H9 (cell line): ENCODE measurements around the gene FBXL5. TPM values are rescaled to one million over a fixed set of nuclear protein-coding genes. Genes with fewer than 3 reads are reported as not detected.
"Not testable (repeated sequence)": the region's sequence is repeated elsewhere in the genome, so short reads cannot be mapped to it uniquely, and the experiment has no call there.

Experiments
- DNase-seq: peaks from one replicate; pipeline ENCODE4 v3.0.0-alpha.2; 2017
- H2AFZ ChIP-seq: one replicate; pipeline ENCODE4 v1.6.1; 2013; ENCODE audit warnings: mild to moderate bottlenecking, low read length, control low read depth, moderate library complexity
- H2AK5ac ChIP-seq: 2 replicates; pipeline ENCODE4 v1.6.1; 2013; ENCODE audit warnings: low read length, control low read depth, mixed read lengths; ENCODE audit not compliant: insufficient read length
- H2BK120ac ChIP-seq: one replicate; pipeline ENCODE4 v1.6.1; 2013; ENCODE audit warnings: low read depth, mild to moderate bottlenecking, low read length, control low read depth, inconsistent platforms; ENCODE audit not compliant: poor library complexity, severe bottlenecking
- H2BK12ac ChIP-seq: 2 replicates; pipeline ENCODE4 v1.6.1; 2013; ENCODE audit warnings: low read length, control low read depth, mixed read lengths, low read depth; ENCODE audit not compliant: insufficient read length
- H2BK15ac ChIP-seq: 2 replicates; pipeline ENCODE4 v1.6.1; 2013; ENCODE audit warnings: low read depth, low read length, control low read depth
- H2BK20ac ChIP-seq: one replicate; pipeline ENCODE4 v1.6.1; 2013; ENCODE audit warnings: low read depth, mild to moderate bottlenecking, low read length, control low read depth, inconsistent platforms; ENCODE audit not compliant: poor library complexity, severe bottlenecking
- H2BK5ac ChIP-seq: 2 replicates; pipeline ENCODE4 v1.6.1; 2013; ENCODE audit warnings: low read length, control low read depth, mixed read lengths; ENCODE audit not compliant: insufficient read length
- H3K14ac ChIP-seq: 2 replicates; pipeline ENCODE4 v1.6.1; 2013; ENCODE audit warnings: low read length, control low read depth; ENCODE audit not compliant: insufficient read depth
- H3K18ac ChIP-seq: 2 replicates; pipeline ENCODE4 v1.6.1; 2013; ENCODE audit warnings: low read depth, mild to moderate bottlenecking, mixed read lengths, low read length, control low read depth; ENCODE audit not compliant: insufficient read length
- H3K23ac ChIP-seq: 2 replicates; pipeline ENCODE4 v1.6.1; 2013; ENCODE audit warnings: low read length, control low read depth, mixed read lengths, low read depth; ENCODE audit not compliant: insufficient read length
- H3K23me2 ChIP-seq: 2 replicates; pipeline ENCODE4 v1.6.1; 2013; ENCODE audit warnings: low read depth, mild to moderate bottlenecking, mixed read lengths, low read length, control low read depth; ENCODE audit not compliant: insufficient read length, poor library complexity, severe bottlenecking
- H3K27ac ChIP-seq: 2 replicates; pipeline ENCODE4 v1.5.1; 2013; ENCODE audit warnings: low read length, control low read depth, mixed read lengths, low read depth; ENCODE audit not compliant: insufficient read length
- H3K27me3 ChIP-seq: 2 replicates; pipeline ENCODE4 v1.6.1; 2013; ENCODE audit warnings: low read length, control low read depth, inconsistent platforms; ENCODE audit not compliant: insufficient read depth
- H3K4ac ChIP-seq: 2 replicates; pipeline ENCODE4 v1.6.1; 2013; ENCODE audit warnings: low read depth, mild to moderate bottlenecking, control low read depth, inconsistent platforms, low read length, moderate library complexity
- H3K4me1 ChIP-seq: 2 replicates; pipeline ENCODE4 v1.6.1; 2013; ENCODE audit warnings: low read length, control low read depth, inconsistent platforms; ENCODE audit not compliant: insufficient read depth
- H3K4me2 ChIP-seq: 2 replicates; pipeline ENCODE4 v1.6.1; 2013; ENCODE audit warnings: low read length, control low read depth, mixed read lengths; ENCODE audit not compliant: insufficient read length, insufficient read depth
- H3K56ac ChIP-seq: 2 replicates; pipeline ENCODE4 v1.6.1; 2013; ENCODE audit warnings: low read depth, mild to moderate bottlenecking, mixed read lengths, low read length, control low read depth; ENCODE audit not compliant: insufficient read length
- H3K79me1 ChIP-seq: 2 replicates; pipeline ENCODE4 v1.6.1; 2013; ENCODE audit warnings: low read depth, mild to moderate bottlenecking, moderate library complexity, low read length, control low read depth, inconsistent platforms; ENCODE audit not compliant: insufficient read depth, poor library complexity, severe bottlenecking
- H3K79me2 ChIP-seq: 2 replicates; pipeline ENCODE4 v1.6.1; 2013; ENCODE audit warnings: low read length, control low read depth, inconsistent platforms; ENCODE audit not compliant: insufficient read depth
- H3K9ac ChIP-seq: 2 replicates; pipeline ENCODE4 v1.6.1; 2013; ENCODE audit warnings: low read length, control low read depth, mixed read lengths; ENCODE audit not compliant: insufficient read length; ENCODE audit errors: extremely low read depth
- H3K9me3 ChIP-seq: one replicate; pipeline ENCODE4 v1.6.1; 2013; ENCODE audit warnings: low read depth, low read length, inconsistent platforms; ENCODE audit not compliant: control insufficient read depth
- H3T11ph ChIP-seq: one replicate; pipeline ENCODE4 v1.6.1; 2013; ENCODE audit warnings: mild to moderate bottlenecking, low read length, control low read depth, inconsistent platforms
- H4K20me1 ChIP-seq: one replicate; pipeline ENCODE4 v1.6.1; 2013; ENCODE audit not compliant: control insufficient read depth, insufficient read length, insufficient read depth
- H4K5ac ChIP-seq: 2 replicates; pipeline ENCODE4 v1.6.1; 2013; ENCODE audit warnings: low read depth, mild to moderate bottlenecking, mixed read lengths, low read length, control low read depth; ENCODE audit not compliant: insufficient read length
- H4K8ac ChIP-seq: replicated peaks from 2 replicates; pipeline ENCODE4 v1.6.1; 2013; ENCODE audit warnings: low read length, control low read depth, mixed read lengths, low read depth; ENCODE audit not compliant: insufficient read length
- H4K91ac ChIP-seq: 2 replicates; pipeline ENCODE4 v1.6.1; 2013; ENCODE audit warnings: low read depth, mild to moderate bottlenecking, moderate library complexity, mixed read lengths, low read length, control low read depth; ENCODE audit not compliant: insufficient read length
- H3K27ac Mint-ChIP-seq, 3 experiments: 2 replicates in 2 of 3; 3 replicates in 1 of 3; pipeline ENCODE4 v1.8.0; 2020 to 2021; ENCODE audit warnings: mixed read lengths in 3 of 3, mild to moderate bottlenecking in 1 of 3, moderate library complexity in 1 of 3
- H3K27me3 Mint-ChIP-seq: 2 replicates; pipeline ENCODE4 v1.8.0; 2021; ENCODE audit warnings: low read depth, mild to moderate bottlenecking, moderate library complexity, mixed read lengths
- H3K36me3 Mint-ChIP-seq, 3 experiments: 2 replicates in 2 of 3; 3 replicates in 1 of 3; pipeline ENCODE4 v1.8.0; 2020 to 2021; ENCODE audit warnings: low read depth in 3 of 3, mixed read lengths in 3 of 3; ENCODE audit not compliant: insufficient read depth in 1 of 3
- H3K4me1 Mint-ChIP-seq, 2 experiments: 2 replicates each; pipeline ENCODE4 v1.8.0; 2020; ENCODE audit warnings: mixed read lengths in 2 of 2
- H3K4me3 Mint-ChIP-seq, 2 experiments: 2 replicates in 1 of 2; 3 replicates in 1 of 2; pipeline ENCODE4 v1.8.0; 2020 to 2021; ENCODE audit warnings: mild to moderate bottlenecking in 2 of 2, mixed read lengths in 2 of 2, moderate library complexity in 1 of 2
- H3K9me3 Mint-ChIP-seq, 2 experiments: 2 replicates in 1 of 2; 3 replicates in 1 of 2; pipeline ENCODE4 v1.8.0; 2020; ENCODE audit warnings: mild to moderate bottlenecking in 2 of 2, mixed read lengths in 2 of 2, moderate library complexity in 1 of 2
- WGBS: extraction: QIAGEN DNeasy Blood & Tissue Kit; methylation state at CpG from one replicate; pipeline ENCODE4 v1.1.7; 2013; ENCODE audit warnings: missing lambda C conversion rate, low lambda C conversion rate, mixed read lengths; ENCODE audit not compliant: insufficient read length; ENCODE audit errors: extremely low coverage; 5-methylcytosine and 5-hydroxymethylcytosine counted together
- total RNA-seq: library from RNA; stranded (reverse); gene quantifications from 2 replicates; pipeline ENCODE4 v1.2.1, GENCODE V29; 2021
- TF ChIP-seq, protein P1 (sequence below): fragments of 200-600 bp; sonication (generic); conservative IDR thresholded peaks from 3 replicates; pipeline ENCODE4 v1.8.0; 2021; ENCODE audit warnings: antibody characterized with exemption, mild to moderate bottlenecking

FBXL5 gene
- total RNA-seq, 1 experiment from 2014 or later, result 57.6 TPM

DNA sequence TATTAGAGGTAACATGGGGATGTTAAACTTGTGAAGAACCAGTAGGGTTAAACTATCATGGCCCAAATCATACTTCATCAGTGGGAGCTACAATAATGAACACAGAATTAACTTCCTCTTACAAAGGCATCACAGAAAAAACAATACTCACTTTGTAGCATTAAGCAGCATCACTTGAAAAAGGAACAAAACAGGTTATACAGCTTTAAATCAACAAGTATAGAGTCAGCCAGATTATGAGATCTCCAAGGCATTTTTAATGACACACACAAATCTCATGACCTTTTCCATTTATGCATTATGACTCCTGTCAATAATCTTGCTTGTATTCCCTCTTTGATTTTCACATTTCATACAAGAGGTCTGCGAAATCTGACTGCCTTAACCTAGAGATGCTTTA lies 18.3 kb downstream of the FBXL5 start:
- Histone ChIP-seq H3K23ac (no peak overlapping the region), H3K9me3 (no peaks in the 10 kb centered on the region), H2BK15ac (no peak overlapping the region), H2BK120ac (no peak overlapping the region), H3K4ac (no peak overlapping the region), H3K9ac (no peak overlapping the region), H3K56ac (no peak overlapping the region), H3K14ac (no peak overlapping the region), H3K4me1 (no peaks in the 10 kb centered on the region), H4K5ac (no peak overlapping the region), H3K79me1 (no peaks in the 10 kb centered on the region), H2BK12ac (no peak overlapping the region), H2BK5ac (no peak overlapping the region), H3T11ph (no peak overlapping the region), H4K8ac (no peak overlapping the region), H2BK20ac (no peak overlapping the region), H3K18ac (no peak overlapping the region), H2AFZ (no peak overlapping the region), H2AK5ac (no peak overlapping the region), H4K20me1 (no peaks in the 10 kb centered on the region), H4K91ac (no peak overlapping the region), H3K79me2 (no peaks in the 10 kb centered on the region), H3K4me2 (no peak overlapping the region), H3K27me3 (no peaks in the 10 kb centered on the region), H3K27ac (no peak overlapping the region), H3K23me2 (no peaks in the 10 kb centered on the region)
- WGBS, result no CpG with 5 or more reads among the region's 1 CpG
- no peak for DNase-seq
- Mint-ChIP-seq H3K4me1 (no peaks in the 10 kb centered on the region), H3K9me3 (peaks cover 0 to 4% of the 10 kb centered on the region in 2 experiments; a peak in 1 of 5 replicates), H3K4me3 (no peak overlapping the region), H3K27ac (no peak overlapping the region), H3K36me3 (peaks cover 25 to 62% (median 48%) of the 10 kb centered on the region in 3 experiments; a peak in 6 of 7 replicates), H3K27me3 (no peaks in the 10 kb centered on the region)
- TF ChIP-seq, protein P1, sequence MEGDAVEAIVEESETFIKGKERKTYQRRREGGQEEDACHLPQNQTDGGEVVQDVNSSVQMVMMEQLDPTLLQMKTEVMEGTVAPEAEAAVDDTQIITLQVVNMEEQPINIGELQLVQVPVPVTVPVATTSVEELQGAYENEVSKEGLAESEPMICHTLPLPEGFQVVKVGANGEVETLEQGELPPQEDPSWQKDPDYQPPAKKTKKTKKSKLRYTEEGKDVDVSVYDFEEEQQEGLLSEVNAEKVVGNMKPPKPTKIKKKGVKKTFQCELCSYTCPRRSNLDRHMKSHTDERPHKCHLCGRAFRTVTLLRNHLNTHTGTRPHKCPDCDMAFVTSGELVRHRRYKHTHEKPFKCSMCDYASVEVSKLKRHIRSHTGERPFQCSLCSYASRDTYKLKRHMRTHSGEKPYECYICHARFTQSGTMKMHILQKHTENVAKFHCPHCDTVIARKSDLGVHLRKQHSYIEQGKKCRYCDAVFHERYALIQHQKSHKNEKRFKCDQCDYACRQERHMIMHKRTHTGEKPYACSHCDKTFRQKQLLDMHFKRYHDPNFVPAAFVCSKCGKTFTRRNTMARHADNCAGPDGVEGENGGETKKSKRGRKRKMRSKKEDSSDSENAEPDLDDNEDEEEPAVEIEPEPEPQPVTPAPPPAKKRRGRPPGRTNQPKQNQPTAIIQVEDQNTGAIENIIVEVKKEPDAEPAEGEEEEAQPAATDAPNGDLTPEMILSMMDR, result no peak

DNA sequence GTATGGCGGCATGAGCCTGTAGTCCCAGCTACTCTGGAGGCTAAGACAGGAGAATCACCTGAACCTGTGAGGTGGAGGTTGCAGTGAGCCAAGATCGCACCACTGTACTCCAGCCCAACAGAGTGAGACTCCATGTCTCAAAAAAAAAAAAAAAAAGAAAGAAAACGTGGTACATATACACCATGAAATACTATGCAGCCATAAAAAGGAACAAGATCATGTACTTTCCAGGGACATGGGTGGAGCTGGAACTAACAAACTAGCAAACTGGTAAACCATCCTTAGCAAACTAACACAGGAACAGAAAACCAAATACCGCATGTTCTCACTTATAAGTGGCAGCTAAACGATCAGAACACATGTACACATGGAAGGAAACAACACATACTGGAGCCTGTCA lies 37.8 kb downstream of the FBXL5 start:
- H4K5ac ChIP-seq, H3K27ac Mint-ChIP-seq, H2AFZ ChIP-seq, H3K14ac ChIP-seq, H3K4me1 Mint-ChIP-seq, H3K79me2 ChIP-seq, H2AK5ac ChIP-seq, H2BK12ac ChIP-seq, H3K4me3 Mint-ChIP-seq, H3K9ac ChIP-seq, H2BK15ac ChIP-seq, H3K23ac ChIP-seq, H2BK5ac ChIP-seq, H3K23me2 ChIP-seq, H3K27ac ChIP-seq, H3K4ac ChIP-seq, H4K20me1 ChIP-seq, H3K9me3 ChIP-seq, H3T11ph ChIP-seq, H2BK20ac ChIP-seq, H3K4me2 ChIP-seq, H3K4me1 ChIP-seq, H3K79me1 ChIP-seq, DNase-seq, H3K18ac ChIP-seq, H3K27me3 ChIP-seq, H2BK120ac ChIP-seq, H3K56ac ChIP-seq, H4K8ac ChIP-seq, H3K27me3 Mint-ChIP-seq, H4K91ac ChIP-seq: not testable (repeated sequence)
- WGBS, result no CpG with 5 or more reads among the region's 5 CpGs
- Mint-ChIP-seq H3K9me3 (peaks cover 25 to 35% of the 10 kb centered on the region in 2 experiments), H3K36me3 (peaks cover 62 to 72% (median 64%) of the 10 kb centered on the region in 3 experiments)
